Liver (tissue), 9 donors: ENCODE measurements around the gene SLX4IP. TPM values are rescaled to one million over a fixed set of nuclear protein-coding genes. Genes with fewer than 3 reads are reported as not detected.

Source experiments
- DNase-seq: peaks from one replicate; pipeline ENCODE4 v3.0.0-alpha.2; 2017; ENCODE audit warnings: low spot score
- H3K27ac ChIP-seq, 2 donors: one replicate each; pipeline ENCODE4 v1.7.0; 2013; ENCODE audit warnings: inconsistent platforms in 2 of 2, low read length in 2 of 2, control low read depth in 1 of 2, low read depth in 1 of 2, mild to moderate bottlenecking in 1 of 2
- H3K27me3 ChIP-seq, 4 donors: one replicate each; pipeline versions ENCODE4 v1.6.1 to v1.7.0; 2013; ENCODE audit warnings: low read length in 3 of 4, inconsistent platforms in 1 of 4, mild to moderate bottlenecking in 1 of 4, moderate library complexity in 1 of 4; ENCODE audit not compliant: control insufficient read depth in 4 of 4, insufficient read depth in 4 of 4
- H3K36me3 ChIP-seq, 4 donors: one replicate each; pipeline versions ENCODE4 v1.6.1 to v1.7.0; 2013; ENCODE audit warnings: low read length in 3 of 4, mild to moderate bottlenecking in 3 of 4, low read depth in 1 of 4, moderate library complexity in 1 of 4; ENCODE audit not compliant: control insufficient read depth in 4 of 4, insufficient read depth in 3 of 4
- H3K4me1 ChIP-seq, 4 donors: one replicate each; pipeline versions ENCODE4 v1.6.1 to v1.7.0; 2013; ENCODE audit warnings: low read length in 3 of 4, mild to moderate bottlenecking in 3 of 4, moderate library complexity in 1 of 4; ENCODE audit not compliant: control insufficient read depth in 4 of 4, insufficient read depth in 4 of 4
- H3K4me3 ChIP-seq, 3 donors: one replicate each; pipeline versions ENCODE4 v1.6.1 to v1.7.0; 2013; ENCODE audit warnings: low read length in 3 of 3, control low read depth in 1 of 3, low read depth in 1 of 3, mild to moderate bottlenecking in 1 of 3
- H3K9ac ChIP-seq, 2 donors: one replicate each; pipeline ENCODE4 v1.7.0; 2013; ENCODE audit warnings: low read length in 2 of 2, mild to moderate bottlenecking in 2 of 2, moderate library complexity in 2 of 2, control low read depth in 1 of 2, low read depth in 1 of 2
- H3K9me3 ChIP-seq, 4 donors: one replicate each; pipeline versions ENCODE4 v1.6.1 to v1.7.0; 2013; ENCODE audit warnings: low read length in 3 of 4; ENCODE audit not compliant: control insufficient read depth in 4 of 4
- EGR1 ChIP-seq, 2 donors: IDR thresholded peaks; 2 replicates each; pipeline ENCODE4 v1.6.1; 2016 to 2018; ENCODE audit warnings: antibody characterized with exemption in 2 of 2, low read depth in 2 of 2
- FOXA1 ChIP-seq: IDR thresholded peaks from 2 replicates; pipeline ENCODE4 v1.6.1; 2016; ENCODE audit warnings: antibody characterized with exemption
- FOXA2 ChIP-seq: IDR thresholded peaks from 2 replicates; pipeline ENCODE4 v1.6.1; 2016; ENCODE audit warnings: antibody characterized with exemption
- GABPA ChIP-seq, 2 donors: IDR thresholded peaks in 1 of 2; conservative IDR thresholded peaks in 1 of 2; 2 replicates each; pipeline ENCODE4 v1.6.1; 2016; ENCODE audit warnings: antibody characterized with exemption in 2 of 2, mild to moderate bottlenecking in 1 of 2, moderate library complexity in 1 of 2
- HNF4A ChIP-seq, 2 donors: conservative IDR thresholded peaks; 2 replicates each; pipeline ENCODE4 v1.6.1; 2016; ENCODE audit warnings: antibody characterized with exemption in 2 of 2, mild to moderate bottlenecking in 2 of 2
- HNF4G ChIP-seq: IDR thresholded peaks from 2 replicates; pipeline ENCODE4 v1.6.1; 2016; ENCODE audit warnings: antibody characterized with exemption
- JUND ChIP-seq, 2 donors: IDR thresholded peaks; 2 replicates each; pipeline ENCODE4 v1.6.1; 2016; ENCODE audit warnings: antibody characterized with exemption in 2 of 2
- NR2F2 ChIP-seq: IDR thresholded peaks from 2 replicates; pipeline ENCODE4 v1.6.1; 2016; ENCODE audit warnings: antibody characterized with exemption
- RAD21 ChIP-seq, 2 donors: IDR thresholded peaks; 2 replicates each; pipeline ENCODE4 v1.6.1; 2016; ENCODE audit warnings: antibody characterized with exemption in 2 of 2, mild to moderate bottlenecking in 2 of 2
- RXRA ChIP-seq, 2 donors: IDR thresholded peaks; 2 replicates each; pipeline ENCODE4 v1.6.1; 2017 to 2018; ENCODE audit warnings: antibody characterized with exemption in 2 of 2, mild to moderate bottlenecking in 1 of 2
- SP1 ChIP-seq: IDR thresholded peaks from 2 replicates; pipeline ENCODE4 v1.6.1; 2018; ENCODE audit warnings: antibody characterized with exemption, mild to moderate bottlenecking
- TAF1 ChIP-seq: conservative IDR thresholded peaks from 2 replicates; pipeline ENCODE4 v1.6.1; 2016; ENCODE audit warnings: antibody characterized with exemption, mild to moderate bottlenecking
- YY1 ChIP-seq: IDR thresholded peaks from 2 replicates; pipeline ENCODE4 v1.6.1; 2016; ENCODE audit warnings: antibody characterized with exemption, mild to moderate bottlenecking
- WGBS: extraction: QIAGEN DNeasy Blood & Tissue Kit; methylation state at CpG from one replicate; pipeline ENCODE4 v1.1.7; 2013; 5-methylcytosine and 5-hydroxymethylcytosine counted together
- polyA plus RNA-seq, 2 donors: library from polyadenylated mRNA; stranded (reverse) in 1 of 2; unstranded in 1 of 2; fragments of 200-250 nt in 1 of 2; fragments of >200 nt in 1 of 2; fragmentation: Nextera tagmentation in 1 of 2; extraction: Ambion mirVana in 1 of 2; gene quantifications; one replicate each; pipeline versions ENCODE4 v1.2.1 to v1.2.3, GENCODE V29; 2013 to 2015
- total RNA-seq, 2 donors: library from RNA; depleted of rRNA; stranded (reverse); fragments of >200 nt; gene quantifications; one replicate each; pipeline ENCODE4 v1.2.3, GENCODE V29; 2014
- TF ChIP-seq, protein P1 (sequence below): IDR thresholded peaks from 2 replicates; pipeline ENCODE4 v1.6.1; 2016; ENCODE audit warnings: antibody characterized with exemption
- TF ChIP-seq, protein P2 (sequence below): IDR thresholded peaks from 2 replicates; pipeline ENCODE4 v1.6.1; 2016; ENCODE audit warnings: antibody characterized with exemption, mild to moderate bottlenecking
- TF ChIP-seq, protein P3 (sequence below): fragments of 150-350 bp; IDR thresholded peaks from 2 replicates; pipeline ENCODE4 v1.5.1; 2017; ENCODE audit warnings: improper control_type of control experiment, low read depth, low read length; ENCODE audit not compliant: missing input control
- TF ChIP-seq, protein P4 (sequence below): IDR thresholded peaks from 2 replicates; pipeline ENCODE4 v1.6.1; 2016; ENCODE audit warnings: antibody characterized with exemption
- TF ChIP-seq, protein P5 (sequence below): IDR thresholded peaks from 2 replicates; pipeline ENCODE4 v1.6.1; 2016; ENCODE audit warnings: antibody characterized with exemption
- donor health status: healthy.
- donor health status: healthy.
- donor health status: healthy.
- donor health status: healthy.
- donor health status: healthy.

SLX4IP gene
- total and polyA plus RNA-seq, 4 donors = 1.1 to 3.4 (median 2.7) TPM

DNA sequence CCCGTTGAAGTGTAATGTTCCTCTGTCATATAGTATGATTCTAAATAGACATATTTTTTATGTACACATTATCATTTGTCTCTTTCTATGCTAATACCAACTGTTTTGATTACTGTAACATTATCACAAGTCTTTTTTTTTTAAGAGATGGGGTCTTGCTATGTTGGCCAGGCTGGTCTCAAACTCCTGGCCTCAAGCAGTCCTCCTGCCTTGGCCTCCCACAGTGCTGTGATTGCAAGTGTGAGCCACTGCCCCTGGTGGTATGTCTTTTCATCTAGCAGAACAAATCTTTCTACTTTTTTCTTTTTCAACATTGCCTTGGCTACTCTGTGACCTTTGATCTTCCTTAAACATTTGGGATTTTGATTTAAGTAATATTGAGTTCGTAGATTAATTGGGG, 57.7 kb downstream of the SLX4IP start:
- Histone ChIP-seq H3K9me3 (no peaks in the 10 kb centered on the region), H3K4me1 (peaks cover 0 to 3% (median under 1%) of the 10 kb centered on the region in 4 donors), H3K27me3 (no peaks in the 10 kb centered on the region), H3K9ac (no peak overlapping the region), H3K36me3 (no peaks in the 10 kb centered on the region), H3K4me3 (no peak overlapping the region), H3K27ac (no peak overlapping the region)
- TF ChIP-seq JUND (IDR thresholded peaks at IDR 0.05) (no peak), HNF4A (conservative IDR thresholded peaks at IDR 0.05) (no peak), EGR1 (IDR thresholded peaks at IDR 0.05; ENCODE audit: low read depth in 2 of 2) (no peak), GABPA (IDR thresholded peaks at IDR 0.05 in 1 of 2, conservative IDR thresholded peaks at IDR 0.05 in 1 of 2) (no peak), TAF1 (no peak), SP1 (no peak), RAD21 (IDR thresholded peaks at IDR 0.05) (no peak), HNF4G (no peak), YY1 (no peak), FOXA1 (no peak), NR2F2 (no peak), FOXA2 (no peak), RXRA (IDR thresholded peaks at IDR 0.05) (no peak)
- TF ChIP-seq, protein P1, sequence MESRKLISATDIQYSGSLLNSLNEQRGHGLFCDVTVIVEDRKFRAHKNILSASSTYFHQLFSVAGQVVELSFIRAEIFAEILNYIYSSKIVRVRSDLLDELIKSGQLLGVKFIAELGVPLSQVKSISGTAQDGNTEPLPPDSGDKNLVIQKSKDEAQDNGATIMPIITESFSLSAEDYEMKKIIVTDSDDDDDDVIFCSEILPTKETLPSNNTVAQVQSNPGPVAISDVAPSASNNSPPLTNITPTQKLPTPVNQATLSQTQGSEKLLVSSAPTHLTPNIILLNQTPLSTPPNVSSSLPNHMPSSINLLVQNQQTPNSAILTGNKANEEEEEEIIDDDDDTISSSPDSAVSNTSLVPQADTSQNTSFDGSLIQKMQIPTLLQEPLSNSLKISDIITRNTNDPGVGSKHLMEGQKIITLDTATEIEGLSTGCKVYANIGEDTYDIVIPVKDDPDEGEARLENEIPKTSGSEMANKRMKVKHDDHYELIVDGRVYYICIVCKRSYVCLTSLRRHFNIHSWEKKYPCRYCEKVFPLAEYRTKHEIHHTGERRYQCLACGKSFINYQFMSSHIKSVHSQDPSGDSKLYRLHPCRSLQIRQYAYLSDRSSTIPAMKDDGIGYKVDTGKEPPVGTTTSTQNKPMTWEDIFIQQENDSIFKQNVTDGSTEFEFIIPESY = no peak
- TF ChIP-seq, protein P2, sequence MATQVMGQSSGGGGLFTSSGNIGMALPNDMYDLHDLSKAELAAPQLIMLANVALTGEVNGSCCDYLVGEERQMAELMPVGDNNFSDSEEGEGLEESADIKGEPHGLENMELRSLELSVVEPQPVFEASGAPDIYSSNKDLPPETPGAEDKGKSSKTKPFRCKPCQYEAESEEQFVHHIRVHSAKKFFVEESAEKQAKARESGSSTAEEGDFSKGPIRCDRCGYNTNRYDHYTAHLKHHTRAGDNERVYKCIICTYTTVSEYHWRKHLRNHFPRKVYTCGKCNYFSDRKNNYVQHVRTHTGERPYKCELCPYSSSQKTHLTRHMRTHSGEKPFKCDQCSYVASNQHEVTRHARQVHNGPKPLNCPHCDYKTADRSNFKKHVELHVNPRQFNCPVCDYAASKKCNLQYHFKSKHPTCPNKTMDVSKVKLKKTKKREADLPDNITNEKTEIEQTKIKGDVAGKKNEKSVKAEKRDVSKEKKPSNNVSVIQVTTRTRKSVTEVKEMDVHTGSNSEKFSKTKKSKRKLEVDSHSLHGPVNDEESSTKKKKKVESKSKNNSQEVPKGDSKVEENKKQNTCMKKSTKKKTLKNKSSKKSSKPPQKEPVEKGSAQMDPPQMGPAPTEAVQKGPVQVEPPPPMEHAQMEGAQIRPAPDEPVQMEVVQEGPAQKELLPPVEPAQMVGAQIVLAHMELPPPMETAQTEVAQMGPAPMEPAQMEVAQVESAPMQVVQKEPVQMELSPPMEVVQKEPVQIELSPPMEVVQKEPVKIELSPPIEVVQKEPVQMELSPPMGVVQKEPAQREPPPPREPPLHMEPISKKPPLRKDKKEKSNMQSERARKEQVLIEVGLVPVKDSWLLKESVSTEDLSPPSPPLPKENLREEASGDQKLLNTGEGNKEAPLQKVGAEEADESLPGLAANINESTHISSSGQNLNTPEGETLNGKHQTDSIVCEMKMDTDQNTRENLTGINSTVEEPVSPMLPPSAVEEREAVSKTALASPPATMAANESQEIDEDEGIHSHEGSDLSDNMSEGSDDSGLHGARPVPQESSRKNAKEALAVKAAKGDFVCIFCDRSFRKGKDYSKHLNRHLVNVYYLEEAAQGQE = no peak
- TF ChIP-seq, protein P3, sequence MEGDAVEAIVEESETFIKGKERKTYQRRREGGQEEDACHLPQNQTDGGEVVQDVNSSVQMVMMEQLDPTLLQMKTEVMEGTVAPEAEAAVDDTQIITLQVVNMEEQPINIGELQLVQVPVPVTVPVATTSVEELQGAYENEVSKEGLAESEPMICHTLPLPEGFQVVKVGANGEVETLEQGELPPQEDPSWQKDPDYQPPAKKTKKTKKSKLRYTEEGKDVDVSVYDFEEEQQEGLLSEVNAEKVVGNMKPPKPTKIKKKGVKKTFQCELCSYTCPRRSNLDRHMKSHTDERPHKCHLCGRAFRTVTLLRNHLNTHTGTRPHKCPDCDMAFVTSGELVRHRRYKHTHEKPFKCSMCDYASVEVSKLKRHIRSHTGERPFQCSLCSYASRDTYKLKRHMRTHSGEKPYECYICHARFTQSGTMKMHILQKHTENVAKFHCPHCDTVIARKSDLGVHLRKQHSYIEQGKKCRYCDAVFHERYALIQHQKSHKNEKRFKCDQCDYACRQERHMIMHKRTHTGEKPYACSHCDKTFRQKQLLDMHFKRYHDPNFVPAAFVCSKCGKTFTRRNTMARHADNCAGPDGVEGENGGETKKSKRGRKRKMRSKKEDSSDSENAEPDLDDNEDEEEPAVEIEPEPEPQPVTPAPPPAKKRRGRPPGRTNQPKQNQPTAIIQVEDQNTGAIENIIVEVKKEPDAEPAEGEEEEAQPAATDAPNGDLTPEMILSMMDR = no peak
- TF ChIP-seq, protein P4, sequence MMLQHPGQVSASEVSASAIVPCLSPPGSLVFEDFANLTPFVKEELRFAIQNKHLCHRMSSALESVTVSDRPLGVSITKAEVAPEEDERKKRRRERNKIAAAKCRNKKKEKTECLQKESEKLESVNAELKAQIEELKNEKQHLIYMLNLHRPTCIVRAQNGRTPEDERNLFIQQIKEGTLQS = no peak
- TF ChIP-seq, protein P5, sequence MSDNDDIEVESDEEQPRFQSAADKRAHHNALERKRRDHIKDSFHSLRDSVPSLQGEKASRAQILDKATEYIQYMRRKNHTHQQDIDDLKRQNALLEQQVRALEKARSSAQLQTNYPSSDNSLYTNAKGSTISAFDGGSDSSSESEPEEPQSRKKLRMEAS = no peak
- 97% methylated on average over 2 of the region's 2 CpGs for WGBS
- no peak for DNase-seq
